Activated CD4-positive, alpha-beta T cell treated with anti-CD3 and anti-CD28 coated beads, Interleukin-2, Interleukin-6, amounts not matched to agents 100 ng/mL and 50 ng/mL, durations not matched to agents 16 hours and 8 hours (primary cell): ENCODE data around the gene NOXO1.
A peak's percentile ranks its signal among the peaks of the same experiment; 100 is the strongest.

ENCODE experiments used
- DNase-seq: peaks from one replicate; pipeline ENCODE4 v3.0.0-alpha.2; 2020

NOXO1 gene

DNA sequence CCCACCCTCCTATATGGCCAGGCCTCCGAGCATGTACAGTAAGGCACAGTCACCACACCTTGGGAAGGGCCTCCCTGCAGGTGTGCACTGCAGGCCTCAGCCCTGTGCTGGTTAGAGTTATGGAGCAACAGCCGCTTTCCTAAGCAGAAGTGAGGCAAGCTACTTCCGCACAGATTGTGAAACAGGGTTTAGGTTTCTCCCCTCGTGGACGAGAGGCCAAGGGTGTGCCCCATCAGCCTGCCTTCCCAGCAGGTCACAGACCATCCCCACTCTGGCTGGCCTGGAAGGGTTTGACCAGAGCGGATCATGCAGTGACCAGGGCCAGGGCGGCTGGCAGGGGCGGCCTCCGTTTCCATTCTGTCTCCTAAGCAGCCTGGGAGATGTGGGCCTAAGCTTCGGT lies 43.0 kb downstream of the NOXO1 start:
- DNase-seq, result no peak

DNA sequence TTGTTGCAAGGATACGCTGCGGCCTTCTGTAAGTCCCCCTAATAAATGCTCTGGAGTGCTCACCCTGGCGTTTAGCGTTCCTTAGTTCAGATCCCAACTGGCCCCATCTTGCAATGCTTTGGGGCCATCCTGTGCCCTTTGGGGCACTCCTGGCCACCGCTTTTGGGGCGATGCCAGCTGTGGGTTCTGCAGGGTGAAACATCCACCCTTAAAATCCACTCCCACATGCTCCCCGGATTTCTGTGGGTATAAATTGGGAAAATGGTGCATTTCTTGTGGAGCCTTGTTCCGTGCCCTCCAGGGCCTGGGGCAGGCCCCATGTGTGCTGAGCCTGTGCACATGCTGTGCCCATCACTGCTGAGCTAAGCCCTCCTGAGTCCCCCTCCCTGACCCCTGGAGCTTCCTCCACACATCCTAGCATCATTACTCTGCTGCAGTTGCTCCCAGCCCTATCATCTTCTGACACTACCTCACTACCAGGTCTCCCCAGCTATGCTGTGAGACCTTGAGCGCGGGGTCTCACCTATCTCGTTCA lies 44.3 kb downstream of the NOXO1 start:
- DNase-seq, result no peak

DNA sequence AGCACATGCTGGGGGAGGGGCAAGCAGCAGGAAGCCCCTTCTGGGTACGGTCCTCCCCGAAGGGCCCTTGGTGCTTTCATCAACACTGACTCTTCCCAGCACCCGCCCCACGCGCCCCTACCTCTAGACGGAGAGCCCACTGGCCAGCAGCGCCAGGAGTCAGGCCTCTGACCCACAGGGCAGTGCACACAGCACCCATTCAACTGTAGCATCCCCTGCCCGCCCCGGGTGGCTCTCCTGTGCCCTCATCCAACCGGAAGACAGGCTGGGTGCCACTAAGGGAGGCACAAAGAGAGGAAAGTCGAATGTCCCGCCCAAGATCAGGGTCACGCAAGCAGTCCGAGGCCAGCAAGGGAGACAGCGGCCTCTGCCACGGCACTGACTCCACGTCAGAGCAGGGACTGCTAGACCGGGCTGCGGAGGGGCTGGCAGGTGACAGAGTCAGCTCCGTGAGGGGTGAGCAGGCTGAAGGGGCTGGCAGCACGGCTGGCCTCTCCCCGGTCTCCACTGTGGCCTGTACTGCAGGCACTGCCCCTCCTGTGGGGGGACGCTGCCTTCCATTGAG lies 48.1 kb downstream of the NOXO1 start:
- DNase-seq, result no peak

DNA sequence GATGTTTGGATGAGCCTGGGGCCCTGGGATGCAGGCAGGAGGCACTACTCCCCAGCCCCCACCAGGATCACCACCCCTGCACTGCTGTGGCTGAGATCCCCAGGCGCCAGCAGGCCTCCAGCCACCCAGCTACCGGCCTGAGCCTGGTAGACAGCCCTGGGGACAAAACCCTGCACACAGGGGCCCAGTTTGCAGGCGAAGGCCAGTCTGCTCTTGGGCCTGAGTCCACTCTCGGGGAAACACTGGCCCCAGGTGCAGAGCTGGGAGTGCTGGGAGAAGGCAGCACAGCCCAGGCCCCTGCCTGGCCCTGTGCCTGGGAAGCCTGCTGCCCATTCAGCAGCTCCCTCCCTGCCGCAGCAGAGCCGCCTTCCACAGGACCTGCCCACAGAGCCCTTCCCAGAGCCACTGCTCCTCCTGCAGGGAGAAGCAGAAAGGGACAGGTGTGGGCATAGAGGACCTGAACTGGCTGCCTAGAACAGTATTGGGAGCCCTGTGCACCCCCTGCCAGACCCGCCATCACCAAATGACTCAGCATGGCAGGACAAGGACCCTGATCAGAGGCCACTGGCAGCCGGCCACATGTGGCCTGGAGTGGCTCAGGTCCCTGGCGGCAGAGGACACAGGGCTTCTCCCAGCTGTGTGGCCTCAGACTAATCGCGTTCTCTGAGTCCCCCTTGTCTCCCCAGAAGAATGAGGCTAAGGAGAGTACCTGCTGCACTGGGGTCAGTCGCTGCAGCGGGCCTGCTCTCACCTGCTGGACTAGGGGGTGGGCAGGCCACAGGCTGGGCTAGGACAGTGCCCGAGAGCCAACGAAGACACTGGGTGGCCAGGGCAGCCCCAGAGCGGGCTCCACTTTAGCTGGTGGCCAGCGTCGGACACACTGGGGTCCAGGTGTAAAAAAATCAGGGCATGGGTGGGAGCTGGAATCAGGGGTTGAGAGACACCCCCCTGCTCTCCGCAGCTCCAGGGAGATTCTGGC lies 48.9 kb downstream of the NOXO1 start:
- DNase-seq, result no peak

DNA sequence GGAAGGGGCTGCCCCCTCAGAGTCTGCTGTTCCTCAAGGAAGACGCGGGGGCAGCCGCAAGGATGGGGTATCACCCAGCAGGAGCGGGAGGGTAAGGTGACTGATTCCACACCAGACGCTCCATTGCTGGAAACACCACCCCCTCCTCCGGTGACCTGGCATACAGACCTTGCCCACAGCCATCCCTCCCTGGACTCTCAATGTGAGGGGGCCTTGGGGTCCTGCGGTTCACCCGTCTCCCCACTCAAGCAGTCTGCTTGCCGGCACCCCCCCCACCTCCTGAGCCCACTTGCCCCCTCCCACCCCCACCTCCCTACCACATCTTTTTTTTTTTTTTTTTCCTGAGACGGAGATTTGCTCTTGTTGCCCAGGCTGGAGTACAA lies 50.9 kb downstream of the NOXO1 start:
- no peak for DNase-seq

DNA sequence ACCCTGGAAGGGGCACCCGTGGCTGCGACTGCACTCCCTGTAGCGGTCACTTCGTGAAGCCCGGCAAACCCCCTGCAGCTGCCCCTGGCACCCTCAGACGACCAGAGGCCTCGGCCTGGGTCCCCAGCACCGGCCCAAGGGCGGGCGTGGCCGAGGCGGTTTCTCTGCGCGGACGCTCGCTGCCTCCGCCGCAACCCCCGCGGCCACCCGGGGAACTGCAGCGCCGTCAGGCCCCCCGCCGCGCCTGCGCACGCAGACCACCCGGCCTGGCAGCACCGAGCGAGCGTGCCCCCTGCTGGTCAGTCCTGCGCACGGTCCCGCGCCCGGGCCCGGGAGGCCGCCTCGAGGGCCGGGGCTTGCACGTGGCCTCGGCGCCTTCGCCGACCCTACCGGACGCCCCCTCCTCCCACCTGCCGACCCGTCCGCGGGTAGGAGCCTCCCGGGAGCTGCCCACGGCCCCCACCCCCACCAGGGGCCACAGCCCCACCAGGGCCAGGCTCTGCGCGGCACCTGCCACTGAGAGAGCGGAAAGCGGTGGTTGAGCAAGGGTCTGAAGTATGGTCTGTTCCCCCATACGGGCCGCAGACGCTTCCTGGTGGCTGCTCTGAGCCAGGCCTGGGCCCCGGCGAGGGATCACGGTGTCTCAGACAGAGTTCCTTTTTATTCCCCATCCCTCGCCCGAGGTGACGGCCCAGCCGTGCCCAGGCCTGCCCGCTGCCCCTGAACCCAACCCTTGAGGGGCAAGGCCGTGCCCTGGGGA lies 51.5 kb downstream of the NOXO1 start:
- peak; percentile 95 for DNase-seq

DNA sequence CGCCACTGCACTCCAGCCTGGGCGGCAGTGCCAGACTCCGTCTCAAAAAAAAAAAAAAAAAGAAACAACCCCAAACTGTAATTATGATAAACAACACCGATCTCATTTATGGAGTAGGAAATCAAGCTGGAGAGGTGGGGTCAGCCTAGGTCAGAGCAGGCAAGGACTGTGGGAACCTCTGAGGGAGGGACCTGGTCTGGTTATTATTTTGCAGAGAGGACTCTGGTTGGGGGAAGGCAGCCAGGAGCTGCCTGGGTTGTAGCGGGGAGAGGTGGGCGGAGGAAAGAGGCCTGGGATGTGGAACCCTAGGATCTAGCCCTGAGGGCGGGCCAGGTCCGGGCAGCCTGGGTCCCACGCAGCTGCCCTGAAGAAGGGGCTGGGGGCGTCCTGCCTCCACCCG lies 52.2 kb downstream of the NOXO1 start:
- DNase-seq, result no peak
